SK-N-SH treated with all-trans-retinoic acid at 6 μM for 48 hours (cell line): ENCODE data around the gene SYNGAP1.

Experiments
- ISL1 ChIP-seq: fragments of 250-450 bp; sonication (Bioruptor Pico); IDR thresholded peaks from 2 replicates; pipeline ENCODE4 v2.1.2; 2022; ENCODE audit warnings: mild to moderate bottlenecking, moderate library complexity
- POU6F1 ChIP-seq: fragments of 250-450 bp; sonication (Bioruptor Pico); IDR thresholded peaks from 2 replicates; pipeline ENCODE4 v1.8.0; 2021; ENCODE audit warnings: low read depth, mild to moderate bottlenecking, moderate library complexity, borderline replicate concordance
- TOX ChIP-seq: fragments of 250-450 bp; sonication (Bioruptor Pico); IDR thresholded peaks from 2 replicates; pipeline ENCODE4 v1.8.0; 2021; ENCODE audit warnings: mild to moderate bottlenecking, moderate library complexity, borderline replicate concordance
- ZFP3 ChIP-seq: fragments of 250-450 bp; sonication (Bioruptor Pico); IDR thresholded peaks from 2 replicates; pipeline ENCODE4 v1.5.0; 2020; ENCODE audit warnings: mild to moderate bottlenecking, moderate library complexity

- TF ChIP-seq POU6F1 (CRISPR knock-in tag) (no peak), TOX (CRISPR knock-in tag) (no peak), ZFP3 (no peak), ISL1 (CRISPR knock-in tag) (no peak)
These were observed 39.4 kb upstream of the SYNGAP1 start for GRCh38 chr6:33380272-33380981.
